CD4-positive, CD25-positive, alpha-beta regulatory T cell (primary cell): Measurements from ENCODE around the gene PC. TPM values are rescaled to one million over a fixed set of nuclear protein-coding genes. Genes with fewer than 3 reads are reported as not detected.
"Not testable (repeated sequence)": the region's sequence is repeated elsewhere in the genome, so short reads cannot be mapped to it uniquely, and the experiment has no call there.

Experiments used
- ATAC-seq, 2 donors: fragments of 150-1000 bp; cut with Tn5 transposase; one replicate each; pipeline ENCODE4 v1.10.0; 2021; ENCODE audit warnings: low read depth in 2 of 2, moderate number of reproducible peaks in 2 of 2, moderate library complexity in 1 of 2
- DNase-seq, 3 donors: peaks; one replicate each; pipeline versions ENCODE4 v3.0.0 to v3.0.0-alpha.2; 2012 to 2022; ENCODE audit warnings: mixed read lengths in 1 of 3
- H3K27ac ChIP-seq: one replicate; pipeline ENCODE4 v1.7.0; 2013; ENCODE audit warnings: mild to moderate bottlenecking, low read length; ENCODE audit not compliant: insufficient read depth, poor library complexity, severe bottlenecking
- H3K27me3 ChIP-seq: one replicate; pipeline ENCODE4 v1.7.0; 2013; ENCODE audit warnings: low read length; ENCODE audit not compliant: control insufficient read depth, insufficient read depth
- H3K36me3 ChIP-seq: one replicate; pipeline ENCODE4 v1.7.0; 2013; ENCODE audit warnings: mild to moderate bottlenecking, low read length, moderate library complexity; ENCODE audit not compliant: control insufficient read depth, insufficient read depth
- H3K4me1 ChIP-seq: 2 replicates; pipeline ENCODE4 v1.7.0; 2013; ENCODE audit warnings: mild to moderate bottlenecking, low read length; ENCODE audit not compliant: insufficient read depth, control insufficient read depth, poor library complexity, severe bottlenecking
- H3K4me3 ChIP-seq: one replicate; pipeline ENCODE4 v1.7.0; 2013; ENCODE audit warnings: low read depth, mild to moderate bottlenecking, low read length, moderate library complexity
- H3K9me3 ChIP-seq, 2 experiments: 1 replicate in 1 of 2; 2 replicates in 1 of 2; pipeline ENCODE4 v1.7.0; 2013; ENCODE audit warnings: low read length in 2 of 2, mild to moderate bottlenecking in 1 of 2, moderate library complexity in 1 of 2; ENCODE audit not compliant: control insufficient read depth in 2 of 2
- H3K27ac Mint-ChIP-seq, 3 donors: one replicate each; pipeline ENCODE4 v1.8.0; 2020 to 2022; ENCODE audit warnings: mild to moderate bottlenecking in 3 of 3, mixed read lengths in 3 of 3, moderate library complexity in 2 of 3
- H3K27me3 Mint-ChIP-seq: one replicate; pipeline ENCODE4 v1.8.0; 2022; ENCODE audit warnings: mild to moderate bottlenecking, mixed read lengths
- H3K36me3 Mint-ChIP-seq: one replicate; pipeline ENCODE4 v1.8.0; 2020; ENCODE audit warnings: mixed read lengths
- H3K4me1 Mint-ChIP-seq, 4 donors: one replicate each; pipeline ENCODE4 v1.8.0; 2020 to 2022; ENCODE audit warnings: mixed read lengths in 4 of 4, mild to moderate bottlenecking in 1 of 4
- H3K4me3 Mint-ChIP-seq, 4 donors: one replicate each; pipeline ENCODE4 v1.8.0; 2020 to 2022; ENCODE audit warnings: mild to moderate bottlenecking in 4 of 4, mixed read lengths in 4 of 4, moderate library complexity in 3 of 4
- H3K9me3 Mint-ChIP-seq, 7 donors: one replicate each; pipeline ENCODE4 v1.8.0; 2020 to 2022; ENCODE audit warnings: mixed read lengths in 7 of 7, mild to moderate bottlenecking in 3 of 7, moderate library complexity in 2 of 7
- polyA plus RNA-seq, 4 donors: library from polyadenylated mRNA; unstranded; fragments of 300-500 nt; fragmentation: Illumina TruSeq; gene quantifications; one replicate each; pipeline ENCODE4 v1.2.3, GENCODE V29; 2021
- total RNA-seq: library from RNA; stranded (reverse); gene quantifications from one replicate; pipeline ENCODE4 v1.2.3, GENCODE V29; 2022

PC gene
- total and polyA plus RNA-seq, 5 donors from 2014 or later: 2.0 to 7.4 (median 4.6) TPM

DNA sequence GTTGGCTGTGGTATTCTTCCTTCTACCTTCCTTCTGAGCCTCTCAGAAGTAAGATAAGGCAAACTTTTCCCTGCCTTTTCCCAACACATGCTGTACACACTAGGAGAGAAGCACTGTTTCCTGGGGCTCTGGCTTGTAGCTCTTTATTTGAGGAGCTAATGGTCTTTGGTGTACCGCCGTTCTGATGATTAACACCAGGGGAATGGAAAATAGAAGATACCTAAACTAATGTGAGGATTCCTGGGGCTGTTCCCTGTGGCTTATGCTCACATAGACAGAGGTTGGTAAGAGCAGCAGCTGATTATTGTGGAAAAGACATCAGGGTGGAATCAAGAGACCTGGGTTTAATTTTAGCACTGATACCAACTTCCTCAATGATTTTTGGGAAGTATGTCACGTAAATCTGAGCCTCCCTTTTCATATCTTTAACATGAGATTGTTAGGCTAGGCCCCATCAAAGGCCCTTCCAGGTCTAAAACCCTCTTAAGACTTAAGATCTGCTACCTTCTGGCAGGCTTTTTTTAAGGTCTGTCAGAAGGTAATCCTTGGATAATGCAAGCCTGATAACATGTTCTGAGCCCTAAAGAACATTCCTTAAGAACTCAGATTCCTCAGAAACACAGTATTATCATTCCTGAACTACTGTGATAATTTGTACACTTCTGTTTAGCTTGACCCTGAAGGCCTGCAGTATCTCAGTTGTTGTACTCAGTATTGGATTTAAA is 139.8 kb downstream of the PC start:
- no peak overlapping the region for H3K4me3 ChIP-seq
- ATAC-seq (no peak), DNase-seq (no peak)
- no peaks in the 10 kb centered on the region for H3K36me3 ChIP-seq
- H3K27me3 Mint-ChIP-seq: no peaks in the 10 kb centered on the region
- no peaks in the 10 kb centered on the region for H3K9me3 Mint-ChIP-seq
- no peaks in the 10 kb centered on the region for H3K4me1 ChIP-seq
- H3K36me3 Mint-ChIP-seq: peaks cover 6% of the 10 kb centered on the region
- H3K4me1 Mint-ChIP-seq: no peaks in the 10 kb centered on the region
- no peaks in the 10 kb centered on the region for H3K9me3 ChIP-seq
- H3K4me3 Mint-ChIP-seq: no peak overlapping the region
- no peak overlapping the region for H3K27ac Mint-ChIP-seq
- H3K27me3 ChIP-seq: no peaks in the 10 kb centered on the region
- H3K27ac ChIP-seq: no peak overlapping the region

DNA sequence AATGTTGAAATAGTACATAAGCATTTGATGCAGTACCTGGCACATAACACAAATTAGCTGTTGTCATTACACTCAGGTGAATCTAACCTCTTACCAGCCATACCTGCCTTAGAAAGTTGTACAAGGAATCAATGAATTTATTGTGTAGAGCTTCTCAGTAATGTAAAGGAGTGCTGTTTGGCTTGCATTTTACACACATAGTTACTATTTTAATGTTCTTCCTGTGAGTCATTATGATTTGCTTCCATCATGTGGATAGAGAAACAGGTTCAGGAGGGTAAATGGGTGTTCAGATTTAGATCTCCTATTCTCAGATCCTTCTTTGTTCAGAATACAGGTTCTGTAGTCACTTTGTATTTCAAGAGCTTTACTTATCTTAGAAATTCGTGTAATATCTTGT is 142.5 kb downstream of the PC start:
- ATAC-seq (no peak), DNase-seq (no peak)
- Histone ChIP-seq H3K9me3 (no peaks in the 10 kb centered on the region), H3K27me3 (no peaks in the 10 kb centered on the region), H3K4me3 (no peak overlapping the region), H3K36me3 (no peaks in the 10 kb centered on the region), H3K27ac (no peak overlapping the region), H3K4me1 (no peaks in the 10 kb centered on the region)
- no peaks in the 10 kb centered on the region for H3K4me1 Mint-ChIP-seq
- H3K27ac Mint-ChIP-seq: no peak overlapping the region
- H3K27me3 Mint-ChIP-seq: no peaks in the 10 kb centered on the region
- no peak overlapping the region for H3K4me3 Mint-ChIP-seq
- peaks cover 2% of the 10 kb centered on the region for H3K36me3 Mint-ChIP-seq
- no peaks in the 10 kb centered on the region for H3K9me3 Mint-ChIP-seq

DNA sequence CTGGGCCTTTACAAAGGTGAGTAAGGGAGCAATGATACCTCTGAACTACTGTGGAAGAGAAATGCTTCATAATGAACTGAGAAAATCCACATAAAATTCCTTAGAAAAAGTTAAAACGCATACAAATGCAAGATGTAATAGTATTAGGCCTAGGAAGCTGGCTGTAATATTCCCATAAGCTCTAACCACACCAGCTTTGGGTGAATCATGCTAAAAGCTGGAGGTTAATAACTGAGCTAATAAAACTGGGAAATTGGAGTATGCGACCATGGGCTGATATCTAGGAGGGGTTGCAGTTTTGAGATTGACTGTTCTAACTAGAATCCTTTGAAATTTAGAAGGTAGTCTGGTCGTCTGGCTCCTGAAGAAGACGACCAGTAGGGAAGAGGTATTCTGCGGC is 143.5 kb downstream of the PC start:
- no peaks in the 10 kb centered on the region for H3K4me1 ChIP-seq
- ATAC-seq (no peak), DNase-seq (no peak)
- Mint-ChIP-seq H3K9me3 (no peaks in the 10 kb centered on the region), H3K4me3 (no peak overlapping the region), H3K27me3 (no peaks in the 10 kb centered on the region), H3K36me3 (peaks cover 2% of the 10 kb centered on the region), H3K27ac (no peak overlapping the region), H3K4me1 (no peaks in the 10 kb centered on the region)
- H3K9me3 ChIP-seq: no peaks in the 10 kb centered on the region
- H3K36me3 ChIP-seq: no peaks in the 10 kb centered on the region
- no peak overlapping the region for H3K4me3 ChIP-seq
- no peak overlapping the region for H3K27ac ChIP-seq
- H3K27me3 ChIP-seq: no peaks in the 10 kb centered on the region

- ATAC-seq: no peak
- Mint-ChIP-seq H3K4me3 (no peak overlapping the region), H3K27me3 (no peaks in the 10 kb centered on the region), H3K36me3 (peaks cover 11% of the 10 kb centered on the region), H3K4me1 (no peaks in the 10 kb centered on the region), H3K27ac (no peak overlapping the region), H3K9me3 (no peaks in the 10 kb centered on the region)
- Histone ChIP-seq H3K4me3 (no peak overlapping the region), H3K9me3 (no peaks in the 10 kb centered on the region), H3K27ac (no peak overlapping the region), H3K4me1 (no peaks in the 10 kb centered on the region), H3K36me3 (no peaks in the 10 kb centered on the region), H3K27me3 (no peaks in the 10 kb centered on the region)
- DNase-seq: no peak
Observed at GRCh38 chr11:66810576-66811185, 147.5 kb downstream of the PC start.

- H3K27me3 ChIP-seq: no peaks in the 10 kb centered on the region
- Mint-ChIP-seq H3K27ac (no peak overlapping the region), H3K36me3 (peaks cover 9% of the 10 kb centered on the region), H3K9me3 (no peaks in the 10 kb centered on the region), H3K4me3 (no peak overlapping the region), H3K27me3 (no peaks in the 10 kb centered on the region), H3K4me1 (no peaks in the 10 kb centered on the region)
- no peak overlapping the region for H3K4me3 ChIP-seq
- DNase-seq (no peak), ATAC-seq (no peak)
- no peaks in the 10 kb centered on the region for H3K36me3 ChIP-seq
- no peaks in the 10 kb centered on the region for H3K9me3 ChIP-seq
- no peak overlapping the region for H3K27ac ChIP-seq
- H3K4me1 ChIP-seq: no peaks in the 10 kb centered on the region
Observed at GRCh38 chr11:66809592-66809991, 148.6 kb downstream of the PC start.

- Histone ChIP-seq H3K4me1 (no peaks in the 10 kb centered on the region), H3K27ac (no peak overlapping the region), H3K4me3 (no peak overlapping the region), H3K9me3 (no peaks in the 10 kb centered on the region), H3K36me3 (peaks cover 2% of the 10 kb centered on the region), H3K27me3 (no peaks in the 10 kb centered on the region)
- Mint-ChIP-seq H3K4me3 (no peak overlapping the region), H3K27ac (peak overlapping the region in 1 of 3 donors; percentile 27), H3K9me3 (no peaks in the 10 kb centered on the region), H3K27me3 (no peaks in the 10 kb centered on the region), H3K4me1 (peaks cover 0 to 2% (median 0%) of the 10 kb centered on the region in 4 donors), H3K36me3 (peaks cover 19% of the 10 kb centered on the region)
- no peak for DNase-seq
- ATAC-seq: no peak
Observed at GRCh38 chr11:66800720-66801428, 157.3 kb downstream of the PC start.

GRCh38 chr11:66799815-66800214 is 158.4 kb downstream of the PC start:
- H3K36me3 ChIP-seq, H3K4me3 Mint-ChIP-seq, H3K9me3 Mint-ChIP-seq, H3K9me3 ChIP-seq, H3K4me1 ChIP-seq, H3K27me3 Mint-ChIP-seq, DNase-seq, ATAC-seq, H3K4me1 Mint-ChIP-seq, H3K27ac Mint-ChIP-seq, H3K27me3 ChIP-seq, H3K27ac ChIP-seq, H3K4me3 ChIP-seq: not testable (repeated sequence)
- H3K36me3 Mint-ChIP-seq: peaks cover 17% of the 10 kb centered on the region
